ENCODE data around the gene INPP4B.

GRCh38 chr4:142719854-142720541 is 126.1 kb downstream of the INPP4B start:
- TF ChIP-seq, protein P1, sequence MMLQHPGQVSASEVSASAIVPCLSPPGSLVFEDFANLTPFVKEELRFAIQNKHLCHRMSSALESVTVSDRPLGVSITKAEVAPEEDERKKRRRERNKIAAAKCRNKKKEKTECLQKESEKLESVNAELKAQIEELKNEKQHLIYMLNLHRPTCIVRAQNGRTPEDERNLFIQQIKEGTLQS (IDR thresholded peaks at IDR 0.05) = no peak
- TF ChIP-seq SP1 (IDR thresholded peaks at IDR 0.05; ENCODE audit: low read depth) (peak; percentile 57), CTCF (IDR thresholded peaks at IDR 0.05 in 2 of 3, conservative IDR thresholded peaks at IDR 0.05 in 1 of 3; ENCODE audit: borderline replicate concordance in 1 of 3, insufficient read depth in 1 of 3, low read depth in 2 of 3, low read length in 2 of 3) (peak; percentile 33 to 72 (median 58); a peak in 5 of 6 replicates)
